Right atrium auricular region (tissue), 2 donors: ENCODE results near the gene FURIN. TPM values are rescaled to one million over a fixed set of nuclear protein-coding genes. Genes with fewer than 3 reads are reported as not detected.
"Not testable (repeated sequence)": the region's sequence is repeated elsewhere in the genome, so short reads cannot be mapped to it uniquely, and the experiment has no call there.

ENCODE experiments used
- DNase-seq: peaks from one replicate; pipeline ENCODE4 v3.0.0-alpha.2; 2019; ENCODE audit warnings: low spot score
- H3K27ac ChIP-seq, 2 donors: fragments of 200-600 bp; sonication (generic); 1 replicate in 1 of 2; 2 replicates in 1 of 2; pipeline ENCODE4 v1.5.1; 2016 to 2019
- H3K27me3 ChIP-seq, 2 donors: fragments of 200-600 bp; sonication (generic); one replicate each; pipeline versions ENCODE4 v1.5.1 to v1.6.0; 2017 to 2019
- H3K36me3 ChIP-seq: fragments of 200-600 bp; sonication (generic); one replicate; pipeline ENCODE4 v1.5.1; 2016
- H3K4me1 ChIP-seq, 2 donors: fragments of 200-600 bp; sonication (generic); one replicate each; pipeline versions ENCODE4 v1.5.1 to v1.6.0; 2017 to 2019
- H3K4me3 ChIP-seq, 2 donors: fragments of 200-600 bp; sonication (generic); 1 replicate in 1 of 2; 2 replicates in 1 of 2; pipeline ENCODE4 v1.5.1; 2017 to 2019; ENCODE audit warnings: mild to moderate bottlenecking in 1 of 2, moderate library complexity in 1 of 2
- H3K9me3 ChIP-seq, 2 donors: fragments of 200-600 bp; sonication (generic); one replicate each; pipeline ENCODE4 v1.5.1; 2019
- CTCF ChIP-seq, 2 donors: fragments of 200-600 bp; sonication (generic); IDR thresholded peaks; one replicate each; pipeline ENCODE4 v1.5.1; 2019; ENCODE audit warnings: antibody characterized with exemption in 2 of 2
- total RNA-seq, 2 donors: library from RNA; depleted of rRNA; stranded (reverse); fragments of >200 nt; gene quantifications; one replicate each; pipeline ENCODE4 v1.1.0, GENCODE V29; 2016

FURIN gene
- total RNA-seq, 2 donors from 2014 or later, result 57.1 to 82.8 TPM

DNA sequence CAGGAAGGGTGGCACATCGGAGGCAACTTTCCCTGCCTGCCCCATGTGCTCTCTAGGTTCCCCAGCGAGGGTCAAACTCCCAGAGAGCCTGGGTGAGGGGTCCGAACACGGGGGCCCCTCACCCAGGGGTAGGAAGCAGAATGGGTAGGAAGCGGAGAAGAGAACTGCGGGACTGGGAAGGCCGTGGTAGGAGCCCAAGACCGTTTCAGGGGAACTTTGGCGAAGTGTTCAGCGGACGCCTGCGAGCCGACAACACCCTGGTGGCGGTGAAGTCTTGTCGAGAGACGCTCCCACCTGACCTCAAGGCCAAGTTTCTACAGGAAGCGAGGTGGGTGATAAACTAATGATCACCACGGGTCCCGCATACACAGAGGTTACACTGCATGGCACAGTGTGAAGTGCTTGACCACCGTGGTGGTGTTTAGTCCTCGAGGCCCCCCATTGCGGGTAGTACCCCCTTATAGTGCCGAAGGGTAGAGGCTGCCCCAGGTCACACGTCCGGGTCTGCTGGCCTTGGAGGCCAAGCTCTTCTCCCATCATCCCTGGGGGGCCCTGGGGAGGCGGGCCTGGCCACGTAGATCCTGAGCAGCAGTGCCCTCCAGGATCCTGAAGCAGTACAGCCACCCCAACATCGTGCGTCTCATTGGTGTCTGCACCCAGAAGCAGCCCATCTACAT, 24.2 kb downstream of the FURIN start:
- DNase-seq, result no peak
- TF ChIP-seq CTCF (IDR thresholded peaks at IDR 0.05), result no peak
- Histone ChIP-seq H3K27me3 (no peaks in the 10 kb centered on the region), H3K27ac (no peak overlapping the region), H3K36me3 (peaks cover 54% of the 10 kb centered on the region), H3K9me3 (no peaks in the 10 kb centered on the region), H3K4me3 (no peak overlapping the region), H3K4me1 (peaks cover 0 to 8% of the 10 kb centered on the region in 2 donors)

GRCh38 chr15:90893175-90894090, 25.0 kb downstream of the FURIN start:
- H3K9me3 ChIP-seq, result no peaks in the 10 kb centered on the region
- H3K4me1 ChIP-seq, result peaks cover 0 to under 1% of the 10 kb centered on the region in 2 donors
- no peaks in the 10 kb centered on the region for H3K27me3 ChIP-seq
- no peak overlapping the region for H3K4me3 ChIP-seq
- DNase-seq, result no peak
- no peak overlapping the region for H3K27ac ChIP-seq
- peaks cover 54% of the 10 kb centered on the region for H3K36me3 ChIP-seq
- TF ChIP-seq CTCF (IDR thresholded peaks at IDR 0.05), result no peak

GRCh38 chr15:90895571-90896117, 27.3 kb downstream of the FURIN start:
- no peak for TF ChIP-seq CTCF (IDR thresholded peaks at IDR 0.05)
- Histone ChIP-seq H3K36me3 (peaks cover 42% of the 10 kb centered on the region), H3K27ac (no peak overlapping the region), H3K4me1 (no peaks in the 10 kb centered on the region), H3K27me3 (no peaks in the 10 kb centered on the region), H3K9me3 (no peaks in the 10 kb centered on the region), H3K4me3 (no peak overlapping the region)
- DNase-seq, result no peak

- H3K27me3 ChIP-seq, H3K9me3 ChIP-seq, H3K27ac ChIP-seq, H3K4me3 ChIP-seq, DNase-seq, H3K4me1 ChIP-seq: not testable (repeated sequence)
- H3K36me3 ChIP-seq, result peaks cover 27% of the 10 kb centered on the region
Measured at GRCh38 chr15:90897131-90897655, 28.8 kb downstream of the FURIN start.

- peaks cover 0 to 22% of the 10 kb centered on the region in 2 donors for H3K4me1 ChIP-seq
- TF ChIP-seq CTCF (IDR thresholded peaks at IDR 0.05), result no peak
- peak overlapping the region in 1 of 2 donors; percentile 82 for H3K4me3 ChIP-seq
- no peak for DNase-seq
- no peaks in the 10 kb centered on the region for H3K9me3 ChIP-seq
- H3K27ac ChIP-seq, result peak overlapping the region; percentile 89 to 96
- peaks cover 19% of the 10 kb centered on the region for H3K36me3 ChIP-seq
- H3K27me3 ChIP-seq, result no peaks in the 10 kb centered on the region
Measured at GRCh38 chr15:90901175-90902039, 33.0 kb downstream of the FURIN start.
